Tibial nerve (tissue), 4 donors: ENCODE results near the gene TGM6.

Experiments
- EP300 ChIP-seq, 2 donors: sonication (generic); formaldehyde crosslinking; IDR thresholded peaks; one replicate each; pipeline ENCODE4 v1.6.1; 2017; ENCODE audit warnings: antibody characterized with exemption in 2 of 2, mild to moderate bottlenecking in 1 of 2
- TF ChIP-seq, protein P1 (sequence below), 5 experiments: fragments of 200-600 bp in 3 of 5; fragments of 450-650 bp in 2 of 5; sonication (generic) in 3 of 5; IDR thresholded peaks; one replicate each; pipeline ENCODE4 v1.5.1; 2016 to 2019; ENCODE audit warnings: antibody characterized with exemption in 5 of 5, mild to moderate bottlenecking in 3 of 5, moderate library complexity in 2 of 5

GRCh38 chr20:2396241-2396814, 15.6 kb downstream of the TGM6 start:
- no peak for TF ChIP-seq EP300 (IDR thresholded peaks at IDR 0.05)
- TF ChIP-seq, protein P1, sequence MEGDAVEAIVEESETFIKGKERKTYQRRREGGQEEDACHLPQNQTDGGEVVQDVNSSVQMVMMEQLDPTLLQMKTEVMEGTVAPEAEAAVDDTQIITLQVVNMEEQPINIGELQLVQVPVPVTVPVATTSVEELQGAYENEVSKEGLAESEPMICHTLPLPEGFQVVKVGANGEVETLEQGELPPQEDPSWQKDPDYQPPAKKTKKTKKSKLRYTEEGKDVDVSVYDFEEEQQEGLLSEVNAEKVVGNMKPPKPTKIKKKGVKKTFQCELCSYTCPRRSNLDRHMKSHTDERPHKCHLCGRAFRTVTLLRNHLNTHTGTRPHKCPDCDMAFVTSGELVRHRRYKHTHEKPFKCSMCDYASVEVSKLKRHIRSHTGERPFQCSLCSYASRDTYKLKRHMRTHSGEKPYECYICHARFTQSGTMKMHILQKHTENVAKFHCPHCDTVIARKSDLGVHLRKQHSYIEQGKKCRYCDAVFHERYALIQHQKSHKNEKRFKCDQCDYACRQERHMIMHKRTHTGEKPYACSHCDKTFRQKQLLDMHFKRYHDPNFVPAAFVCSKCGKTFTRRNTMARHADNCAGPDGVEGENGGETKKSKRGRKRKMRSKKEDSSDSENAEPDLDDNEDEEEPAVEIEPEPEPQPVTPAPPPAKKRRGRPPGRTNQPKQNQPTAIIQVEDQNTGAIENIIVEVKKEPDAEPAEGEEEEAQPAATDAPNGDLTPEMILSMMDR (IDR thresholded peaks at IDR 0.05): no peak
